IMR-90 (cell line): ENCODE results near the gene GGN. TPM values are rescaled to one million over a fixed set of nuclear protein-coding genes. Genes with fewer than 3 reads are reported as not detected.

Experiments
- ATAC-seq: fragments of 200-7000 bp; cut with Tn5 transposase; 2 replicates; pipeline ENCODE4 v1.9.1; 2020; ENCODE audit warnings: low read depth, mild to moderate bottlenecking, moderate library complexity
- BruUV-seq: library from RNA; stranded (reverse); fragments of 400-500 nt; replicated peaks from 2 replicates; lab custom pipeline; 2021; lab: Mats Ljungman, UMichigan
- CTCF ChIA-PET: fragments of 300-600 bp; formaldehyde crosslinking; extraction: SDS; loops from one replicate; lab custom pipeline; 2021; ENCODE audit warnings: antibody characterized with exemption; lab: Yijun Ruan, JAX
- POLR2A ChIA-PET: fragments of 300-600 bp; sonication (Branson Sonifier 250); formaldehyde crosslinking; loops from one replicate; lab custom pipeline; 2022; ENCODE audit warnings: antibody characterized with exemption; ENCODE audit not compliant: unreplicated experiment; lab: Charles Lee
- DNase-seq: peaks from one replicate; pipeline ENCODE4 v3.0.0; 2013
- H2AFZ ChIP-seq: replicated peaks from 2 replicates; pipeline ENCODE3; 2013; ENCODE audit warnings: low read length, mild to moderate bottlenecking; ENCODE audit not compliant: poor library complexity
- H2AK5ac ChIP-seq: 2 replicates; pipeline ENCODE4 v1.6.1; 2013; ENCODE audit warnings: low read depth, low read length, inconsistent platforms
- H2AK9ac ChIP-seq: replicated peaks from 2 replicates; pipeline ENCODE3; 2013; ENCODE audit warnings: mild to moderate bottlenecking, low read depth, low read length, moderate library complexity; ENCODE audit not compliant: poor library complexity
- H2BK120ac ChIP-seq: 2 replicates; pipeline ENCODE4 v1.6.1; 2013; ENCODE audit warnings: low read depth, low read length, inconsistent platforms
- H2BK15ac ChIP-seq: 3 replicates; pipeline ENCODE4 v1.6.1; 2013; ENCODE audit warnings: low read depth, low read length, inconsistent platforms
- H2BK20ac ChIP-seq: 2 replicates; pipeline ENCODE4 v1.6.1; 2013; ENCODE audit warnings: low read depth, mild to moderate bottlenecking, inconsistent platforms, low read length, moderate library complexity
- H2BK5ac ChIP-seq: 2 replicates; pipeline ENCODE4 v1.6.1; 2013; ENCODE audit warnings: mild to moderate bottlenecking, low read depth, low read length, inconsistent platforms; ENCODE audit not compliant: poor library complexity, severe bottlenecking
- H3K14ac ChIP-seq: replicated peaks from 2 replicates; pipeline ENCODE4 v1.6.1; 2013; ENCODE audit warnings: low read depth, low read length, inconsistent platforms
- H3K18ac ChIP-seq: 2 replicates; pipeline ENCODE4 v1.6.1; 2013; ENCODE audit warnings: low read depth, low read length, control low read depth
- H3K23ac ChIP-seq: 2 replicates; pipeline ENCODE4 v1.6.1; 2013; ENCODE audit warnings: low read depth, low read length, inconsistent platforms
- H3K27ac ChIP-seq: 2 replicates; pipeline ENCODE4 v1.5.1; 2013; ENCODE audit warnings: mild to moderate bottlenecking, control low read depth, low read length; ENCODE audit not compliant: insufficient read depth
- H3K27me3 ChIP-seq: 2 replicates; pipeline ENCODE4 v1.6.1; 2013; ENCODE audit warnings: low read length; ENCODE audit not compliant: control insufficient read depth, insufficient read depth
- H3K36me3 ChIP-seq: 2 replicates; pipeline ENCODE4 v1.6.1; 2013; ENCODE audit warnings: low read length, mixed read lengths; ENCODE audit not compliant: control insufficient read depth, insufficient read depth
- H3K4ac ChIP-seq: 2 replicates; pipeline ENCODE4 v1.6.1; 2013; ENCODE audit warnings: low read depth, low read length, inconsistent platforms
- H3K4me1 ChIP-seq: 2 replicates; pipeline ENCODE4 v1.6.1; 2013; ENCODE audit warnings: low read length, mixed read lengths; ENCODE audit not compliant: control insufficient read depth, insufficient read depth
- H3K4me2 ChIP-seq: 2 replicates; pipeline ENCODE4 v1.6.1; 2013; ENCODE audit warnings: low read depth, mild to moderate bottlenecking, control low read depth, low read length, moderate library complexity
- H3K4me3 ChIP-seq: 2 replicates; pipeline ENCODE4 v1.5.1; 2013; ENCODE audit warnings: low read depth, mild to moderate bottlenecking, control low read depth, low read length, moderate library complexity; ENCODE audit not compliant: insufficient read depth
- H3K56ac ChIP-seq: 2 replicates; pipeline ENCODE4 v1.6.1; 2013; ENCODE audit warnings: low read length, inconsistent platforms; ENCODE audit not compliant: insufficient read depth; ENCODE audit errors: extremely low read depth
- H3K79me1 ChIP-seq, 2 experiments: 2 replicates each; pipeline ENCODE4 v1.6.1; 2013; ENCODE audit warnings: low read length in 2 of 2, inconsistent platforms in 1 of 2, low read depth in 1 of 2
- H3K9ac ChIP-seq: 2 replicates; pipeline ENCODE4 v1.6.1; 2013; ENCODE audit warnings: low read depth, low read length, control low read depth
- H3K9me1 ChIP-seq: 2 replicates; pipeline ENCODE4 v1.6.1; 2013; ENCODE audit warnings: low read length, inconsistent platforms; ENCODE audit not compliant: insufficient read depth
- H3K9me3 ChIP-seq: 2 replicates; pipeline ENCODE4 v1.6.1; 2013; ENCODE audit warnings: low read length; ENCODE audit not compliant: control insufficient read depth, insufficient read depth
- H4K20me1 ChIP-seq: 2 replicates; pipeline ENCODE4 v1.6.1; 2013; ENCODE audit warnings: low read length, inconsistent platforms; ENCODE audit not compliant: insufficient read depth
- H4K5ac ChIP-seq: 2 replicates; pipeline ENCODE4 v1.6.1; 2013; ENCODE audit warnings: mild to moderate bottlenecking, low read depth, low read length, control low read depth
- H4K8ac ChIP-seq, 2 experiments: 2 replicates each; pipeline ENCODE4 v1.6.1; 2013; ENCODE audit warnings: low read depth in 2 of 2, low read length in 2 of 2, control low read depth in 1 of 2, inconsistent platforms in 1 of 2
- H4K91ac ChIP-seq: 2 replicates; pipeline ENCODE4 v1.6.1; 2013; ENCODE audit warnings: low read depth, low read length, inconsistent platforms; ENCODE audit not compliant: insufficient read depth
- BHLHE40 ChIP-seq: fragments of 150-350 bp; IDR thresholded peaks from 2 replicates; pipeline ENCODE4 v1.6.1; 2016; ENCODE audit warnings: mild to moderate bottlenecking, low read depth, low read length
- CHD1 ChIP-seq: IDR thresholded peaks from 2 replicates; pipeline ENCODE4 v1.6.1; 2012; ENCODE audit warnings: low read depth, low read length, improper control_type of control experiment
- ELK1 ChIP-seq: fragments of 150-350 bp; IDR thresholded peaks from 2 replicates; pipeline ENCODE4 v1.6.1; 2016; ENCODE audit warnings: low read depth, mild to moderate bottlenecking, low read length, moderate library complexity, borderline replicate concordance
- MAZ ChIP-seq: IDR thresholded peaks from 2 replicates; pipeline ENCODE4 v1.6.1; 2012; ENCODE audit warnings: low read depth, mild to moderate bottlenecking, low read length, improper control_type of control experiment, moderate library complexity, borderline replicate concordance
- NFE2L2 ChIP-seq: fragments of 150-350 bp; IDR thresholded peaks from 2 replicates; pipeline ENCODE4 v1.6.1; 2016; ENCODE audit warnings: low read depth, mild to moderate bottlenecking, low read length
- RFX5 ChIP-seq: IDR thresholded peaks from 2 replicates; pipeline ENCODE4 v1.8.0; 2012; ENCODE audit warnings: low read depth, mild to moderate bottlenecking, low read length, moderate library complexity
- USF2 ChIP-seq: fragments of 150-350 bp; IDR thresholded peaks from 2 replicates; pipeline ENCODE4 v1.6.1; 2017; ENCODE audit warnings: mild to moderate bottlenecking, antibody characterized with exemption, low read length, low read depth
- WGBS, 2 experiments: methylation state at CpG; one replicate each; pipeline versions ENCODE4 v1.1.5 to v1.1.7; 2013; ENCODE audit warnings: missing lambda C conversion rate in 2 of 2; ENCODE audit not compliant: insufficient read length in 1 of 2; ENCODE audit errors: extremely low coverage in 2 of 2; 5-methylcytosine and 5-hydroxymethylcytosine counted together
- dilution Hi-C: fragments of 300-500 bp; cut with HindIII; formaldehyde crosslinking; loops from one replicate; pipeline ENCODE4 v1.14.3; 2018; ENCODE audit warnings: low sequenced_read_pairs; ENCODE audit not compliant: unreplicated experiment
- in situ Hi-C: fragments of 300-500 bp; cut with MboI; formaldehyde crosslinking; loops from 3 replicates; pipeline ENCODE4 v1.14.3; 2019; ENCODE audit warnings: low sequenced_read_pairs, inconsistent platforms, mixed read lengths
- intact Hi-C: fragments of 100-400 bp; cut with micrococcal nuclease; formaldehyde crosslinking; loops from 2 replicates; pipeline ENCODE4 v1.10.0; 2022
- polyA plus RNA-seq, 3 experiments: library from polyadenylated mRNA; depleted of rRNA; stranded (reverse); fragments of >200 nt; gene quantifications; 2 replicates each; pipeline ENCODE4 v1.2.3, GENCODE V29; 2012; ENCODE audit warnings: low replicate concordance in 1 of 3
- total RNA-seq: library from RNA; depleted of rRNA; stranded (reverse); fragments of >200 nt; gene quantifications from 2 replicates; pipeline ENCODE4 v1.2.3, GENCODE V29; 2012

Gene GGN
- total and polyA plus RNA-seq, 2 of the 4 experiments (the other 2 are of a cell fraction), result under 0.01 to 0.65 TPM

DNA sequence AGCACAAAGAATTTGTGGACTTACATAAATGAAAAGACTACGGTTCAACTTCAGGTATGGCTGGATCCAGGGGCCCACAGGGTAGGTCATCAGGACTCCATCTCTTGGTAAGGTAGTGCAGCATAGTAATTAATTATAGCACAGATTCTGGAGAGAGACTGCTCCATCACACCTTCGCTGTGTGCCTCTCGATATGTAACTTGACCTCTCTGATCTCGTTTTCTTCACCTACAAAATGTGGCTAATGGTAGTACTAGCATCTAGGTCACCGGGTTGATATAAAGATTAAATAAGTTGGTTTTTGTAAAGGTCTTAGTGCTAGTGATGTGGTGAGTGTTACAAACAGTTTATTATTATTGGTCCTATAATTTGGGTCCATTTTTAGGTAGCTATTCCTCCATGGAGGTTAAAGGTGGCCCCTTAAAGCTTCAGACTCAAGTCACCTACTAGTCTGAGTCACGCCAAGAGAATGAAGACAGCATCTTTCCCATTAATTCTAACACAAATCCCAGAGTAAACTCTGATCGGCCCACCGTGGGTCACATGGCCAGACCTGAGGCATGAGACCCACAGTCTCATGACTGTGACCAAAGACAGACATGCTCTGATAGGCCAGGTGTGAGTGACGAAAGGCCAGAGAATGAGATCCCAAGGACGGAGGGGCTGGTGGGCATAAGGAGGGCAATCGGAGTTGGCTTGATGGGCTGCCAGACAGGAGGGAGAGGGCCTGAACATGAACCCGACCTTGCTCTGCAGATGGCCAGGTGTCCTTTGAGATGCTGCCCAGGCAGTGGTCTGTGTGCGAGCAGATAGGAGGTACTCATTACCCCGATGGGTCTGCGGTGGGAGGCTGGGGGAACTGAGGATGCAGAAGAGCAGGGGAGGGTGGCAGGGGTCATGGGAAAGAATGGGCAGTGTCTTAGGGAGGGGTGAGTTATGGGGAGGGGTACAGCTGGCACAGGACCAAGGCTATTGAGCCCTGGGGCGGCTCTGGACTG is 31.8 kb downstream of the GGN start:
- H3K56ac ChIP-seq, result no peak overlapping the region

More for the DNA sequence above, 31.8 kb downstream of the GGN start:
- H4K20me1 ChIP-seq, result no peaks in the 10 kb centered on the region
- no peak overlapping the region for H2AFZ ChIP-seq
- no peaks in the 10 kb centered on the region for H3K4me1 ChIP-seq
- in situ Hi-C loops (no loop called here), dilution Hi-C loops (no loop called here), intact Hi-C loops (no loop called here)
- H4K91ac ChIP-seq, result no peak overlapping the region
- H2BK120ac ChIP-seq, result no peak overlapping the region
- H3K9ac ChIP-seq, result no peak overlapping the region
- H3K4ac ChIP-seq, result no peak overlapping the region
- no peak overlapping the region for H2BK15ac ChIP-seq
- no peak overlapping the region for H3K4me3 ChIP-seq
- H2AK9ac ChIP-seq, result no peak overlapping the region
- H4K5ac ChIP-seq, result no peak overlapping the region
- H3K4me2 ChIP-seq, result no peak overlapping the region
- H3K79me1 ChIP-seq, result no peaks in the 10 kb centered on the region
- H2BK20ac ChIP-seq, result no peak overlapping the region
- H3K14ac ChIP-seq, result no peak overlapping the region
- ChIA-PET POLR2A (no interaction called here), CTCF (no interaction called here)
- H3K18ac ChIP-seq, result no peak overlapping the region
- peaks cover 49% of the 10 kb centered on the region for H3K27me3 ChIP-seq
- no peak overlapping the region for H3K27ac ChIP-seq
- no peaks in the 10 kb centered on the region for H3K9me1 ChIP-seq
- BruUV-seq, result no TSS peak
- H3K36me3 ChIP-seq, result no peaks in the 10 kb centered on the region
- H4K8ac ChIP-seq, result no peak overlapping the region
- no peak overlapping the region for H2BK5ac ChIP-seq
- ATAC-seq (no peak), DNase-seq (no peak)
- TF ChIP-seq CHD1 (no peak), BHLHE40 (no peak), RFX5 (no peak), NFE2L2 (no peak), MAZ (no peak), USF2 (no peak), ELK1 (no peak)
- WGBS, 2 experiments, result 65% methylated on average over 8 of the region's 16 CpGs; no CpG with 5 or more reads in 1 of the 2 experiments
- H2AK5ac ChIP-seq, result no peak overlapping the region
- no peaks in the 10 kb centered on the region for H3K9me3 ChIP-seq
- no peak overlapping the region for H3K23ac ChIP-seq
